Tibial nerve (tissue), 4 donors: ENCODE measurements around the gene BCAT1.

Experiments
- EP300 ChIP-seq, 2 donors: sonication (generic); formaldehyde crosslinking; IDR thresholded peaks; one replicate each; pipeline ENCODE4 v1.6.1; 2017; ENCODE audit warnings: antibody characterized with exemption in 2 of 2, mild to moderate bottlenecking in 1 of 2
- POLR2A ChIP-seq, 2 donors: fragments of 450-650 bp; IDR thresholded peaks; one replicate each; pipeline ENCODE4 v1.6.1; 2017; ENCODE audit warnings: antibody characterized with exemption in 2 of 2, mild to moderate bottlenecking in 2 of 2, moderate library complexity in 2 of 2
- TF ChIP-seq, protein P1 (sequence below), 5 experiments: fragments of 200-600 bp in 3 of 5; fragments of 450-650 bp in 2 of 5; sonication (generic) in 3 of 5; IDR thresholded peaks; one replicate each; pipeline ENCODE4 v1.5.1; 2016 to 2019; ENCODE audit warnings: antibody characterized with exemption in 5 of 5, mild to moderate bottlenecking in 3 of 5, moderate library complexity in 2 of 5

DNA sequence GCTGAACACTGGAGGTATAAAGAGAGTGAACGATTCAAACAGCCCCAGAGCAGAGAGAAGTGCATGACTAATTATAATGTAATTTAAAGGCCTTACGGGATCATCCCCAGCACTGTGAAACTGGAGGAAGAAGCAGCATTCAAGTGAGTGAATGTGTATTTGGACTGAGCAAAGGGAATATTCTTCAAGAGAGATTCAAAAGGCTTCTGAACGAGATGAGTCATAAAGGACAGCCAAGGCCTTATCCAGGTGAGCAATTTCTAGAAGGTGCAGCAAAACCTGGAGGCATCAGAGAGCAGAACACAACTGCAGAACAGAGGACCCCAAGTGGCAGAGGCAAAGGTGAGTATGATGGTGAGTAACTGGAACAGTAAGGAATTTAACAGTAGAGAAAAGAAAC lies 127.2 kb downstream of the BCAT1 start:
- TF ChIP-seq, protein P1, sequence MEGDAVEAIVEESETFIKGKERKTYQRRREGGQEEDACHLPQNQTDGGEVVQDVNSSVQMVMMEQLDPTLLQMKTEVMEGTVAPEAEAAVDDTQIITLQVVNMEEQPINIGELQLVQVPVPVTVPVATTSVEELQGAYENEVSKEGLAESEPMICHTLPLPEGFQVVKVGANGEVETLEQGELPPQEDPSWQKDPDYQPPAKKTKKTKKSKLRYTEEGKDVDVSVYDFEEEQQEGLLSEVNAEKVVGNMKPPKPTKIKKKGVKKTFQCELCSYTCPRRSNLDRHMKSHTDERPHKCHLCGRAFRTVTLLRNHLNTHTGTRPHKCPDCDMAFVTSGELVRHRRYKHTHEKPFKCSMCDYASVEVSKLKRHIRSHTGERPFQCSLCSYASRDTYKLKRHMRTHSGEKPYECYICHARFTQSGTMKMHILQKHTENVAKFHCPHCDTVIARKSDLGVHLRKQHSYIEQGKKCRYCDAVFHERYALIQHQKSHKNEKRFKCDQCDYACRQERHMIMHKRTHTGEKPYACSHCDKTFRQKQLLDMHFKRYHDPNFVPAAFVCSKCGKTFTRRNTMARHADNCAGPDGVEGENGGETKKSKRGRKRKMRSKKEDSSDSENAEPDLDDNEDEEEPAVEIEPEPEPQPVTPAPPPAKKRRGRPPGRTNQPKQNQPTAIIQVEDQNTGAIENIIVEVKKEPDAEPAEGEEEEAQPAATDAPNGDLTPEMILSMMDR (IDR thresholded peaks at IDR 0.05): no peak
- TF ChIP-seq POLR2A (IDR thresholded peaks at IDR 0.05) (no peak), EP300 (IDR thresholded peaks at IDR 0.05) (no peak)
